HL-60 (cell line): ENCODE results near the gene GUCY1A2.

Experiments used
- CTCF ChIP-seq: IDR thresholded peaks from one replicate; pipeline ENCODE4 v1.5.1; 2011; ENCODE audit warnings: low read length, control low read depth, inconsistent platforms; ENCODE audit not compliant: insufficient read depth
- GABPA ChIP-seq: IDR thresholded peaks from 2 replicates; pipeline ENCODE4 v1.6.1; 2012; ENCODE audit warnings: low read depth
- POLR2AphosphoS5 ChIP-seq: IDR thresholded peaks from 2 replicates; pipeline ENCODE4 v1.6.1; 2012; ENCODE audit warnings: low read depth
- REST ChIP-seq: IDR thresholded peaks from 2 replicates; pipeline ENCODE4 v1.6.1; 2012; ENCODE audit warnings: low read depth; ENCODE audit not compliant: insufficient replicate concordance

- TF ChIP-seq CTCF (no peak), POLR2AphosphoS5 (no peak), REST (no peak), GABPA (no peak)
These were observed 161.7 kb downstream of the GUCY1A2 start for GRCh38 chr11:106856566-106856965.
